OCI-LY7 (cell line): ENCODE data around the gene PHF5A. TPM values are rescaled to one million over a fixed set of nuclear protein-coding genes. Genes with fewer than 3 reads are reported as not detected.
"Not testable (repeated sequence)": the region's sequence is repeated elsewhere in the genome, so short reads cannot be mapped to it uniquely, and the experiment has no call there.

Source experiments
- BruUV-seq: library from RNA; stranded (reverse); fragments of 400-500 nt; replicated peaks from 2 replicates; lab custom pipeline; 2021; lab: Mats Ljungman, UMichigan
- CTCF ChIA-PET: fragments of 300-600 bp; sonication (Branson Sonifier 250); formaldehyde crosslinking; loops from one replicate; lab custom pipeline; 2022; ENCODE audit warnings: antibody characterized with exemption; ENCODE audit not compliant: unreplicated experiment; lab: Charles Lee
- POLR2A ChIA-PET: fragments of 300-600 bp; sonication (Branson Sonifier 250); formaldehyde crosslinking; loops from one replicate; lab custom pipeline; 2022; ENCODE audit warnings: antibody characterized with exemption; lab: Charles Lee
- DNase-seq: peaks from one replicate; pipeline ENCODE4 v3.0.0-alpha.2; 2015; ENCODE audit warnings: low spot score
- H2AFZ ChIP-seq: fragments of 200-600 bp; sonication (generic), shearing (Covaris generic); 2 replicates; pipeline ENCODE4 v1.6.1; 2014; ENCODE audit warnings: mild to moderate bottlenecking, antibody characterized with exemption, low read length, moderate library complexity
- H3K27ac ChIP-seq: fragments of 200-600 bp; sonication (generic); 2 replicates; pipeline ENCODE4 v1.5.1; 2014; ENCODE audit warnings: mixed run types, low read depth, mild to moderate bottlenecking, moderate library complexity, low read length, inconsistent platforms; ENCODE audit not compliant: poor library complexity, severe bottlenecking
- H3K36me3 ChIP-seq: fragments of 200-600 bp; sonication (generic); 2 replicates; pipeline ENCODE4 v1.6.1; 2014; ENCODE audit warnings: mild to moderate bottlenecking, antibody characterized with exemption, low read length, moderate library complexity, mixed read lengths; ENCODE audit not compliant: insufficient read depth
- H3K4me1 ChIP-seq: fragments of 200-600 bp; sonication (generic); 2 replicates; pipeline ENCODE4 v1.5.1; 2014; ENCODE audit warnings: mild to moderate bottlenecking, low read length; ENCODE audit not compliant: insufficient read depth, poor library complexity, severe bottlenecking
- H3K4me2 ChIP-seq: fragments of 200-600 bp; sonication (generic); 2 replicates; pipeline ENCODE4 v1.6.1; 2014; ENCODE audit warnings: mild to moderate bottlenecking, low read length
- H3K4me3 ChIP-seq: fragments of 200-600 bp; sonication (generic); 2 replicates; pipeline ENCODE4 v1.5.1; 2014; ENCODE audit warnings: mild to moderate bottlenecking, low read depth, low read length; ENCODE audit not compliant: poor library complexity, severe bottlenecking
- H3K79me2 ChIP-seq: fragments of 200-600 bp; sonication (generic); 2 replicates; pipeline ENCODE4 v1.6.1; 2016; ENCODE audit warnings: low read depth, mild to moderate bottlenecking, low read length, moderate library complexity, mixed read lengths; ENCODE audit not compliant: insufficient read depth
- H3K9me2 ChIP-seq: fragments of 200-600 bp; sonication (generic); 2 replicates; pipeline ENCODE4 v1.6.1; 2016; ENCODE audit warnings: mild to moderate bottlenecking, low read length, mixed read lengths; ENCODE audit not compliant: insufficient read depth
- H3K9me3 ChIP-seq: fragments of 200-600 bp; sonication (generic); 2 replicates; pipeline ENCODE4 v1.6.1; 2014; ENCODE audit warnings: mild to moderate bottlenecking, mixed run types, low read length, mixed read lengths
- H4K20me1 ChIP-seq: fragments of 200-600 bp; sonication (generic); 2 replicates; pipeline ENCODE4 v1.6.1; 2014; ENCODE audit warnings: mild to moderate bottlenecking, antibody characterized with exemption, low read length, moderate library complexity, mixed read lengths; ENCODE audit not compliant: insufficient read depth
- EZH2phosphoT487 ChIP-seq: fragments of 200-600 bp; sonication (generic); IDR thresholded peaks from 2 replicates; pipeline ENCODE4 v1.6.1; 2018; ENCODE audit warnings: low read depth, borderline replicate concordance, mild to moderate bottlenecking, mixed run types, antibody characterized with exemption, low read length, moderate library complexity, mixed read lengths
- intact Hi-C: fragments of 100-400 bp; cut with micrococcal nuclease; formaldehyde crosslinking; loops from one replicate; pipeline ENCODE4 v1.10.0; 2022; ENCODE audit not compliant: unreplicated experiment
- total RNA-seq, 2 experiments: library from RNA; depleted of rRNA in 1 of 2; stranded (reverse); fragments of >200 nt in 1 of 2; shearing (Covaris generic) in 1 of 2; gene quantifications; 2 replicates each; pipeline ENCODE4 v1.2.3, GENCODE V29; 2014 to 2022
- TF ChIP-seq, protein P1 (sequence below): fragments of 200-600 bp; sonication (generic); conservative IDR thresholded peaks from 2 replicates; pipeline ENCODE4 v1.5.1; 2014; ENCODE audit warnings: mild to moderate bottlenecking, antibody characterized with exemption, low read length, moderate library complexity, mixed read lengths

The PHF5A gene
- total RNA-seq, 2 experiments from 2014 or later = 60.9 to 87.9 TPM

DNA sequence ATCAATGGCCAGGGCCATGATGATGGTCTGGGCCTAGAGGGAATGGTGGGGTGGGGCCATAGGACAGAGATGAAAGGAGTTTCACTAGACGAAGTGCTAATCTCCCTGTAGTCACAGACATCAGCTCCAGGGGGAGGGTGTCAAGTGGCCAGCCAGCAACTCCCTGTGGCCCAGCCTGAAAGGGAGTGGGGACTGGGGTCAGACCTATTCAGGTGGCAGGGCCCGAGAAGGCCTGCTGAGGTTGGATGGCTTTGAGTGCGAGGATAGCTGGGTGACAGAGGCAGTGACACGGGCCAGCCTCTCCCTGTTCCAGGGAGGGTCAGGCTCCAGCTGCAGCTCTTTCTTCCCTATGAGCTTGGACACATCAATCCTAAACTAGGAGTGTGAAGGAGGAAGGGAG, 32.9 kb downstream of the PHF5A start:
- intact Hi-C loops = no loop called here
- Histone ChIP-seq H2AFZ (no peak overlapping the region), H3K4me1 (no peaks in the 10 kb centered on the region), H4K20me1 (no peaks in the 10 kb centered on the region; the same call in 1 of the 2 replicates), H3K27ac (no peak overlapping the region), H3K36me3 (peaks cover 86% of the 10 kb centered on the region), H3K79me2 (peaks cover 18% of the 10 kb centered on the region; the same call in 1 of the 2 replicates), H3K4me3 (no peak overlapping the region), H3K9me3 (no peaks in the 10 kb centered on the region), H3K9me2 (no peaks in the 10 kb centered on the region), H3K4me2 (no peak overlapping the region)
- no peak for DNase-seq
- ChIA-PET CTCF (no interaction called here), POLR2A (no interaction called here)
- no peak for TF ChIP-seq EZH2phosphoT487
- TF ChIP-seq, protein P1, sequence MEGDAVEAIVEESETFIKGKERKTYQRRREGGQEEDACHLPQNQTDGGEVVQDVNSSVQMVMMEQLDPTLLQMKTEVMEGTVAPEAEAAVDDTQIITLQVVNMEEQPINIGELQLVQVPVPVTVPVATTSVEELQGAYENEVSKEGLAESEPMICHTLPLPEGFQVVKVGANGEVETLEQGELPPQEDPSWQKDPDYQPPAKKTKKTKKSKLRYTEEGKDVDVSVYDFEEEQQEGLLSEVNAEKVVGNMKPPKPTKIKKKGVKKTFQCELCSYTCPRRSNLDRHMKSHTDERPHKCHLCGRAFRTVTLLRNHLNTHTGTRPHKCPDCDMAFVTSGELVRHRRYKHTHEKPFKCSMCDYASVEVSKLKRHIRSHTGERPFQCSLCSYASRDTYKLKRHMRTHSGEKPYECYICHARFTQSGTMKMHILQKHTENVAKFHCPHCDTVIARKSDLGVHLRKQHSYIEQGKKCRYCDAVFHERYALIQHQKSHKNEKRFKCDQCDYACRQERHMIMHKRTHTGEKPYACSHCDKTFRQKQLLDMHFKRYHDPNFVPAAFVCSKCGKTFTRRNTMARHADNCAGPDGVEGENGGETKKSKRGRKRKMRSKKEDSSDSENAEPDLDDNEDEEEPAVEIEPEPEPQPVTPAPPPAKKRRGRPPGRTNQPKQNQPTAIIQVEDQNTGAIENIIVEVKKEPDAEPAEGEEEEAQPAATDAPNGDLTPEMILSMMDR = no peak
- no TSS peak for BruUV-seq

DNA sequence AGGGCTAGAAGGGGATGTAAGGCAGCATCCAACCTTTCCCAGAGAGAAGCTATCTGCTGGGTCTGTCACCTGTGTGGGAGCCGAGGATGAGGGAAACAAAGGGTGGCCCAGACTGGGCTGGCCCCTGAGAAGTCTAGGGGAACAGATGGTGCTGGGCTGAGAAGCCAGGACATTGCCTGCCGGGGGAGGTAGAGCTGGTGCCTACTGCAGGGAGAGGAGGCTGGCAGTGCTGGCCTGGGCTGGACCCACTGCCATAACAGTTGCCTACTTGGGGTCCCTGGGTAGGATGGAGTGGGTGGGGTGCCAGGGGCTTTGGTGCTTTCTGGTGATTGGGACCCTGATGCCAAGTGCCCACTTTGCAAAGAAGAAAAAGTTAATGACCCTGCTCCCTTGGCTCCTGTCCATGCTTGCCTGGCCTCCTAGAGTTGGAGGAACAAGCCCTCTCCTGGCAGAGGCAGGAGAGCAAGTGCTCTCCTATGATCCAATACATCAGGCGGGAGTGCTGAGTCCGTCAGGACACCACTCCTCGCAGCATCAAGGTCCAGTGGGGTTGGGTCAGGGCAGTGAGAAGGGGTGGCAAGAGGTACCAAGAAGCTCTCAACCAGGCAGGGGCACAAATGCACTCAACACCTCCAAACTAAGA, 34.0 kb downstream of the PHF5A start:
- POLR2A ChIA-PET, H3K9me3 ChIP-seq, BruUV-seq, H3K4me3 ChIP-seq, intact Hi-C loops, DNase-seq, H3K4me1 ChIP-seq, H3K27ac ChIP-seq, H2AFZ ChIP-seq, H3K4me2 ChIP-seq, H3K9me2 ChIP-seq, H4K20me1 ChIP-seq, CTCF ChIA-PET: not testable (repeated sequence)
- Histone ChIP-seq H3K79me2 (peaks cover 17% of the 10 kb centered on the region; the same call in 1 of the 2 replicates), H3K36me3 (peaks cover 83% of the 10 kb centered on the region)

DNA sequence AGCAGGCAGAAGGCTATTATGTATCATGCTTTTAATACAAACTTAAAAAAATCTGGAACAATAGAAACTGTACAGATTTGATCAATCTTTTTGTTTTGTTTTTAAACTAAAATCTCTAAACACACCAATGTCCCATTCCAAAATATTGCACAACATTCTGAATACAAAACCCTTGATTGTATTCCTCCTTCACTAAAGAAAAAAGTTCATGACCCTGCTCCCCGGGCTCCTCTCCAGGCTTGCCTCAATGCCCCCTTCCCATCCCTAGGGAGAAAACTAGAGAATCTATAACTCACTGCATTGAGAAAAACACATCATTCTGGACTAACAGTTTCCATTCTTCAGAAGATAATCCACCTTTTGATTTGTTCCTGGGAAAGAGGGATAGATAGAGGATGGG, 35.0 kb downstream of the PHF5A start:
- H3K9me3 ChIP-seq, POLR2A ChIA-PET, H3K4me2 ChIP-seq, DNase-seq, H4K20me1 ChIP-seq, intact Hi-C loops, H2AFZ ChIP-seq, H3K4me1 ChIP-seq, H3K27ac ChIP-seq, CTCF ChIA-PET, H3K4me3 ChIP-seq, H3K79me2 ChIP-seq, H3K9me2 ChIP-seq: not testable (repeated sequence)
- H3K36me3 ChIP-seq = peaks cover 73% of the 10 kb centered on the region
- TSS peak; percentile 64 for BruUV-seq

DNA sequence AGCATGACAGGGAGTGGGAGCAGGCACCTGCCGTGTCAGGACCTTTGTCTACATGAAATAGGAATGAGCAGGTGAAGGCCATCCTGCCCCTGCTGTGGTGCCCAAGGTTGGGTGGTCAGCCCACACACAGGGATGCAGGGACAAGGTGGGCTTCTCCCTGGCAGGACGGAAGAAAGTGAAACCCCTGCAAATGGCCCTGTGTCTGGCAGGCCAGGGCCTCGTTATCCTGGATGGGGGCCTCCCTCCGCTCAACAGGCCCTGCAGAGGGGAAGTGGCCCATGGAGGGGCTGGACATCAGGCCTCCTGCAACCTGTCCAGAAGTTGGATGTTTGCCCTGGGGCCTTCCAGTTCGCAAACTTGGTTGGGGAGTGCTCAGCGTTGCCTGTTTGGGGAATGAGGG, 36.8 kb downstream of the PHF5A start:
- H3K4me3 ChIP-seq = no peak overlapping the region
- no peak overlapping the region for H3K4me2 ChIP-seq
- intact Hi-C loops = no loop called here
- H3K36me3 ChIP-seq = peaks cover 61% of the 10 kb centered on the region
- CTCF ChIA-PET = no interaction called here
- no peaks in the 10 kb centered on the region for H3K4me1 ChIP-seq
- DNase-seq = no peak
- H2AFZ ChIP-seq = no peak overlapping the region
- no TSS peak for BruUV-seq
- POLR2A ChIA-PET = no interaction called here
- no peaks in the 10 kb centered on the region for H3K9me2 ChIP-seq
- H3K79me2 ChIP-seq = peaks cover 8% of the 10 kb centered on the region; the same call in 1 of the 2 replicates
- TF ChIP-seq, protein P1 = no peak
- no peak for TF ChIP-seq EZH2phosphoT487
- no peaks in the 10 kb centered on the region for H3K9me3 ChIP-seq
- H3K27ac ChIP-seq = no peak overlapping the region
- H4K20me1 ChIP-seq = no peaks in the 10 kb centered on the region
